ENCODE results near the gene MAD2L1BP. TPM values are rescaled to one million over a fixed set of nuclear protein-coding genes. Genes with fewer than 3 reads are reported as not detected.

MAD2L1BP gene
- total RNA-seq, 1 experiment from 2014 or later: 44.2 TPM

DNA sequence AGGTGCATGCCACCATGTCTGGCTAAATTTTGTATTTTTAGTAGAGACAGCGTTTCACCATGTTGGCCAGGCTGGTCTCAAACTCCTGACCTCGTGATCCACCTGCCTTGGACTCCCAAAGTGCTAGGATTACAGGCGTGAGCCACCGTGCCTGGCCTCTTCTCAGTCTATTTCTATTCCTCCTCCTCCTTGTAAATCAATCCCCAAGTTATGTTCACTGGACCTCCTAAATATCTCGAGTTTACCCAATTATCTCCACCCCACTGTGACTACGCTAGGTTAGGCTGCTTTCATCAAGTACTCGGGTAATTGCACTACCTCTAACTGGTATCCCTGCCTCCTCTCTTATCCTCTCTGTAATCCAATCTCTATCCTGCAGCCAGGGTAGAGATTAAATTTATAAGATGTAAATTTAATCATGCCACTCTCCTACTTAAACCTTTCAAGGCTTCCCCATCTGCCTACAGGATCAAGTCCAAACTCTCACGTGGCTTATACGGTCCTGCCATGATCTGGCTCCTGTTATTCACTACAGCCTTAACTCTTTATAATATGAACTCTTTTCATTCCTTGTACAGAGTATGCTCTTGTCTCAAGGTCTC lies 837 bp upstream of the MAD2L1BP start:
- ATAC-seq: no peak; the same call in 1 of the 2 replicates
- ChIA-PET POLR2A (interaction anchor here (0.5 kb wide), 2 partner anchors 59 to 70 kb away, joined by 4 read pairs; no protein-coding TSS in a partner anchor), CTCF (no interaction called here)
- Histone ChIP-seq H3K9me3 (ENCODE audit: control insufficient read depth, insufficient read depth, low read depth, low read length) (no peaks in the 10 kb centered on the region), H3K4me1 (ENCODE audit: control insufficient read depth, insufficient read depth, low read length) (peaks cover 20% of the 10 kb centered on the region), H3K27me3 (ENCODE audit: control insufficient read depth, insufficient read depth, low read length) (no peaks in the 10 kb centered on the region), H3K36me3 (ENCODE audit: control insufficient read depth, insufficient read depth, low read length) (peaks cover 6% of the 10 kb centered on the region), H3K4me3 (ENCODE audit: low read depth in 2 of 2, low read length in 2 of 2) (peak overlapping the region in 1 of 2 experiments; percentile 84; a peak in 2 of 4 replicates), H3K27ac (ENCODE audit: low read length) (peak overlapping the region; percentile 95)
- TF ChIP-seq POLR2AphosphoS5 (IDR thresholded peaks at IDR 0.05; ENCODE audit: low read depth, low read length): no peak
- no peak for TF ChIP-seq CTCF (IDR thresholded peaks at IDR 0.05)
- TF ChIP-seq TCF7L2 (IDR thresholded peaks at IDR 0.05; ENCODE audit: low read depth, low read length): no peak
- no peak for TF ChIP-seq SIN3A (IDR thresholded peaks at IDR 0.05; ENCODE audit: borderline replicate concordance, insufficient read depth, low read depth, low read length)
- TF ChIP-seq, protein P1, sequence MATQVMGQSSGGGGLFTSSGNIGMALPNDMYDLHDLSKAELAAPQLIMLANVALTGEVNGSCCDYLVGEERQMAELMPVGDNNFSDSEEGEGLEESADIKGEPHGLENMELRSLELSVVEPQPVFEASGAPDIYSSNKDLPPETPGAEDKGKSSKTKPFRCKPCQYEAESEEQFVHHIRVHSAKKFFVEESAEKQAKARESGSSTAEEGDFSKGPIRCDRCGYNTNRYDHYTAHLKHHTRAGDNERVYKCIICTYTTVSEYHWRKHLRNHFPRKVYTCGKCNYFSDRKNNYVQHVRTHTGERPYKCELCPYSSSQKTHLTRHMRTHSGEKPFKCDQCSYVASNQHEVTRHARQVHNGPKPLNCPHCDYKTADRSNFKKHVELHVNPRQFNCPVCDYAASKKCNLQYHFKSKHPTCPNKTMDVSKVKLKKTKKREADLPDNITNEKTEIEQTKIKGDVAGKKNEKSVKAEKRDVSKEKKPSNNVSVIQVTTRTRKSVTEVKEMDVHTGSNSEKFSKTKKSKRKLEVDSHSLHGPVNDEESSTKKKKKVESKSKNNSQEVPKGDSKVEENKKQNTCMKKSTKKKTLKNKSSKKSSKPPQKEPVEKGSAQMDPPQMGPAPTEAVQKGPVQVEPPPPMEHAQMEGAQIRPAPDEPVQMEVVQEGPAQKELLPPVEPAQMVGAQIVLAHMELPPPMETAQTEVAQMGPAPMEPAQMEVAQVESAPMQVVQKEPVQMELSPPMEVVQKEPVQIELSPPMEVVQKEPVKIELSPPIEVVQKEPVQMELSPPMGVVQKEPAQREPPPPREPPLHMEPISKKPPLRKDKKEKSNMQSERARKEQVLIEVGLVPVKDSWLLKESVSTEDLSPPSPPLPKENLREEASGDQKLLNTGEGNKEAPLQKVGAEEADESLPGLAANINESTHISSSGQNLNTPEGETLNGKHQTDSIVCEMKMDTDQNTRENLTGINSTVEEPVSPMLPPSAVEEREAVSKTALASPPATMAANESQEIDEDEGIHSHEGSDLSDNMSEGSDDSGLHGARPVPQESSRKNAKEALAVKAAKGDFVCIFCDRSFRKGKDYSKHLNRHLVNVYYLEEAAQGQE (IDR thresholded peaks at IDR 0.05; ENCODE audit: insufficient read depth in 1 of 2, low read depth in 2 of 2, low read length in 1 of 2): no peak
- BruUV-seq (replicated peaks): no TSS peak
- in situ Hi-C loops (cut with HindIII; ENCODE audit: low pct_unique_long_range_greater_than_20kb, low sequenced_read_pairs): no loop called here
- intact Hi-C loops (cut with micrococcal nuclease; ENCODE audit: unreplicated experiment): no loop called here
- DNase-seq (ENCODE audit: low read depth, low spot score): no peak

GRCh38 chr6:43636308-43636659 lies 644 bp downstream of the MAD2L1BP start:
- H3K4me1 ChIP-seq (ENCODE audit: control insufficient read depth, insufficient read depth, low read length): peaks cover 10% of the 10 kb centered on the region
- peaks cover 6% of the 10 kb centered on the region for H3K36me3 ChIP-seq (ENCODE audit: control insufficient read depth, insufficient read depth, low read length)
- peak; percentile 16; the same call in 1 of the 2 replicates for ATAC-seq
- no peak for DNase-seq (ENCODE audit: low read depth, low spot score)
- POLR2A ChIA-PET: no interaction called here
- in situ Hi-C loops (cut with HindIII; ENCODE audit: low pct_unique_long_range_greater_than_20kb, low sequenced_read_pairs): no loop called here
- intact Hi-C loops (cut with micrococcal nuclease; ENCODE audit: unreplicated experiment): no loop called here
- no TSS peak for BruUV-seq (replicated peaks)
- TF ChIP-seq SIN3A (IDR thresholded peaks at IDR 0.05; ENCODE audit: borderline replicate concordance, insufficient read depth, low read depth, low read length) (no peak), POLR2AphosphoS5 (IDR thresholded peaks at IDR 0.05; ENCODE audit: low read depth, low read length) (no peak), TCF7L2 (IDR thresholded peaks at IDR 0.05; ENCODE audit: low read depth, low read length) (no peak), CTCF (IDR thresholded peaks at IDR 0.05) (no peak)
- TF ChIP-seq, protein P1 (IDR thresholded peaks at IDR 0.05; ENCODE audit: insufficient read depth in 1 of 2, low read depth in 2 of 2, low read length in 1 of 2): no peak
- CTCF ChIA-PET: no interaction called here
- no peaks in the 10 kb centered on the region for H3K9me3 ChIP-seq (ENCODE audit: control insufficient read depth, insufficient read depth, low read depth, low read length)
- H3K27me3 ChIP-seq (ENCODE audit: control insufficient read depth, insufficient read depth, low read length): no peaks in the 10 kb centered on the region
- peak overlapping the region; percentile 84 to 86 for H3K4me3 ChIP-seq (ENCODE audit: low read depth in 2 of 2, low read length in 2 of 2)
- peak overlapping the region; percentile 95 for H3K27ac ChIP-seq (ENCODE audit: low read length)

All from Panc1 (cell line).